H1 (cell line): ENCODE data around the gene NDRG2. TPM values are rescaled to one million over a fixed set of nuclear protein-coding genes. Genes with fewer than 3 reads are reported as not detected.
"Not testable (repeated sequence)": the region's sequence is repeated elsewhere in the genome, so short reads cannot be mapped to it uniquely, and the experiment has no call there.

Experiments used
- CTCF ChIA-PET: fragments of 300-600 bp; sonication (Branson Sonifier 250); formaldehyde crosslinking; loops from one replicate; lab custom pipeline; 2021; ENCODE audit not compliant: partially characterized antibody; lab: Charles Lee
- POLR2A ChIA-PET: fragments of 300-600 bp; sonication (Branson Sonifier 250); formaldehyde crosslinking; loops from one replicate; lab custom pipeline; 2021; ENCODE audit warnings: inconsistent platforms; ENCODE audit not compliant: partially characterized antibody; lab: Charles Lee
- DNase-seq, 2 experiments: peaks; one replicate each; pipeline versions ENCODE4 v3.0.0 to v3.0.0-alpha.2; 2010 to 2022; ENCODE audit warnings: low spot score in 2 of 2, low read depth in 1 of 2, mixed read lengths in 1 of 2
- FAIRE-seq: peaks from 2 replicates; lab custom pipeline; 2011; peaks lifted over from hg19 to GRCh38; lab: Jason Lieb, UNC
- H2AFZ ChIP-seq: 2 replicates; pipeline ENCODE4 v1.8.1; 2012; ENCODE audit warnings: low read length, inconsistent platforms
- H2AK5ac ChIP-seq: 2 replicates; pipeline ENCODE4 v1.6.1; 2013; ENCODE audit warnings: low read depth, low read length
- H2BK120ac ChIP-seq: replicated peaks from 2 replicates; pipeline ENCODE3; 2013; ENCODE audit warnings: low read depth, low read length, inconsistent platforms
- H2BK12ac ChIP-seq: 2 replicates; pipeline ENCODE4 v1.6.1; 2013; ENCODE audit warnings: low read depth, low read length
- H2BK15ac ChIP-seq: 2 replicates; pipeline ENCODE4 v1.6.1; 2013; ENCODE audit warnings: low read length
- H2BK20ac ChIP-seq: 2 replicates; pipeline ENCODE4 v1.6.1; 2013; ENCODE audit warnings: low read length
- H2BK5ac ChIP-seq: 2 replicates; pipeline ENCODE4 v1.6.1; 2013; ENCODE audit warnings: low read depth, low read length
- H3K14ac ChIP-seq: 2 replicates; pipeline ENCODE4 v1.6.1; 2013; ENCODE audit warnings: inconsistent platforms; ENCODE audit not compliant: insufficient read length
- H3K18ac ChIP-seq: 2 replicates; pipeline ENCODE4 v1.6.1; 2013; ENCODE audit warnings: low read length; ENCODE audit errors: extremely low read depth
- H3K23ac ChIP-seq: 2 replicates; pipeline ENCODE4 v1.6.1; 2013; ENCODE audit warnings: inconsistent platforms; ENCODE audit not compliant: insufficient read length
- H3K23me2 ChIP-seq: 2 replicates; pipeline ENCODE4 v1.6.1; 2013; ENCODE audit warnings: low read depth, low read length
- H3K27ac ChIP-seq: 2 replicates; pipeline ENCODE4 v1.6.1; 2011; ENCODE audit warnings: low read depth, low read length, inconsistent platforms
- H3K27me3 ChIP-seq, 4 experiments: replicated peaks in 1 of 4; 1 replicate in 1 of 4; 2 replicates in 3 of 4; pipeline versions ENCODE4 v1.6.1 to v1.8.1; 2011 to 2013; ENCODE audit warnings: low read length in 3 of 4, mild to moderate bottlenecking in 3 of 4, inconsistent platforms in 2 of 4, mixed read lengths in 2 of 4, moderate library complexity in 1 of 4; ENCODE audit not compliant: control insufficient read depth in 3 of 4, insufficient read depth in 3 of 4; ENCODE audit errors: extremely low read depth in 1 of 4
- H3K36me3 ChIP-seq, 4 experiments: 2 replicates each; pipeline versions ENCODE4 v1.6.1 to v1.8.1; 2011 to 2013; ENCODE audit warnings: mild to moderate bottlenecking in 4 of 4, low read length in 3 of 4, moderate library complexity in 2 of 4, control low read depth in 1 of 4, inconsistent platforms in 1 of 4; ENCODE audit not compliant: insufficient read depth in 4 of 4, control insufficient read depth in 2 of 4
- H3K4ac ChIP-seq: replicated peaks from 2 replicates; pipeline ENCODE3; 2013; ENCODE audit warnings: low read length, low read depth, mixed read lengths, inconsistent platforms; ENCODE audit not compliant: insufficient read length
- H3K4me1 ChIP-seq, 4 experiments: replicated peaks in 1 of 4; 1 replicate in 1 of 4; 2 replicates in 3 of 4; pipeline versions ENCODE4 v1.6.1 to v1.8.1; 2011 to 2013; ENCODE audit warnings: low read length in 3 of 4, inconsistent platforms in 2 of 4, mixed read lengths in 1 of 4; ENCODE audit not compliant: insufficient read depth in 4 of 4, control insufficient read depth in 3 of 4
- H3K4me2 ChIP-seq, 2 experiments: 2 replicates each; pipeline versions ENCODE4 v1.6.1 to v1.8.1; 2011 to 2013; ENCODE audit warnings: low read depth in 2 of 2, low read length in 2 of 2, control low read depth in 1 of 2, inconsistent platforms in 1 of 2, mild to moderate bottlenecking in 1 of 2; ENCODE audit not compliant: insufficient read depth in 1 of 2
- H3K4me3 ChIP-seq, 4 experiments: fragments of 200-600, 300-600 bp in 1 of 4; sonication (generic), shearing (Covaris generic), sonication (Bioruptor Twin) in 1 of 4; 2 replicates each; pipeline versions ENCODE4 v1.5.1 to v1.8.1; 2011 to 2016; ENCODE audit warnings: low read length in 4 of 4, low read depth in 3 of 4, control low read depth in 2 of 4, inconsistent platforms in 2 of 4, mild to moderate bottlenecking in 2 of 4, mixed read lengths in 1 of 4, moderate library complexity in 1 of 4; ENCODE audit not compliant: insufficient read depth in 2 of 4; ENCODE audit errors: extremely low read depth in 1 of 4
- H3K56ac ChIP-seq: replicated peaks from 2 replicates; pipeline ENCODE3; 2013; ENCODE audit warnings: low read depth, mild to moderate bottlenecking, mixed read lengths, low read length, inconsistent platforms; ENCODE audit not compliant: insufficient read length
- H3K79me1 ChIP-seq: 2 replicates; pipeline ENCODE4 v1.6.1; 2013; ENCODE audit warnings: low read depth, low read length, control low read depth
- H3K79me2 ChIP-seq, 2 experiments: 2 replicates each; pipeline versions ENCODE4 v1.6.1 to v1.8.1; 2012 to 2013; ENCODE audit warnings: low read length in 2 of 2, mild to moderate bottlenecking in 2 of 2, inconsistent platforms in 1 of 2; ENCODE audit not compliant: insufficient read depth in 2 of 2, control insufficient read depth in 1 of 2
- H3K9ac ChIP-seq, 4 experiments: replicated peaks in 1 of 4; 1 replicate in 1 of 4; 2 replicates in 3 of 4; pipeline versions ENCODE4 v1.6.1 to v1.8.1; 2011 to 2013; ENCODE audit warnings: low read depth in 3 of 4, low read length in 3 of 4, control low read depth in 2 of 4, mild to moderate bottlenecking in 2 of 4, moderate library complexity in 2 of 4, inconsistent platforms in 1 of 4; ENCODE audit errors: extremely low read depth in 1 of 4
- H3K9me3 ChIP-seq, 2 experiments: 2 replicates each; pipeline versions ENCODE4 v1.6.1 to v1.8.1; 2012 to 2013; ENCODE audit warnings: mild to moderate bottlenecking in 2 of 2, moderate library complexity in 2 of 2, control low read depth in 1 of 2, inconsistent platforms in 1 of 2, low read depth in 1 of 2, low read length in 1 of 2, mixed read lengths in 1 of 2; ENCODE audit not compliant: insufficient read depth in 2 of 2
- H4K20me1 ChIP-seq, 2 experiments: replicated peaks in 1 of 2; 2 replicates each; pipeline versions ENCODE3 to v1.8.1; 2011 to 2013; ENCODE audit warnings: inconsistent platforms in 2 of 2, low read length in 2 of 2, mild to moderate bottlenecking in 1 of 2; ENCODE audit not compliant: insufficient read depth in 2 of 2, control insufficient read depth in 1 of 2
- H4K5ac ChIP-seq: 2 replicates; pipeline ENCODE4 v1.6.1; 2013; ENCODE audit warnings: low read length, low read depth, mixed read lengths, inconsistent platforms; ENCODE audit not compliant: insufficient read length
- H4K8ac ChIP-seq: 2 replicates; pipeline ENCODE4 v1.8.0; 2013; ENCODE audit warnings: mild to moderate bottlenecking, moderate library complexity, low read length, inconsistent platforms; ENCODE audit not compliant: insufficient read depth; ENCODE audit errors: extremely low read depth
- H4K91ac ChIP-seq: replicated peaks from 2 replicates; pipeline ENCODE3; 2013; ENCODE audit warnings: low read length, mixed read lengths, inconsistent platforms; ENCODE audit not compliant: insufficient read length
- WGBS, 2 experiments: shearing (Covaris generic) in 1 of 2; methylation state at CpG; one replicate each; pipeline versions ENCODE4 v1.1.6 to v1.1.7; 2013 to 2015; ENCODE audit warnings: low lambda C conversion rate in 2 of 2, mixed read lengths in 2 of 2, inconsistent platforms in 1 of 2, low coverage in 1 of 2, missing lambda C conversion rate in 1 of 2; ENCODE audit not compliant: insufficient replicate concordance in 2 of 2, insufficient coverage in 1 of 2, insufficient read length in 1 of 2; ENCODE audit errors: extremely low coverage in 1 of 2, missing lambda C conversion rate in 1 of 2; 5-methylcytosine and 5-hydroxymethylcytosine counted together
- polyA plus RNA-seq, 7 experiments: library from polyadenylated mRNA; depleted of rRNA in 3 of 7; stranded (reverse) in 5 of 7; unstranded in 2 of 7; fragments of >200 nt in 5 of 7; fragments of 200-250 nt in 2 of 7; gene quantifications; 1 replicate in 5 of 7; 2 replicates in 1 of 7; 4 replicates in 1 of 7; pipeline versions ENCODE4 v1.2.1 to v1.2.3, GENCODE V29; 2011 to 2013; ENCODE audit warnings: missing spikeins in 2 of 7, mixed read lengths in 2 of 7
- total RNA-seq: library from RNA; stranded (reverse); fragmentation: NEBNext Ultra II Directional; extraction: Animal tissue kit (Norgen Biotek cat#: 25700); gene quantifications from 2 replicates; pipeline ENCODE4 v1.2.1, GENCODE V29; 2021

The NDRG2 gene
- total and polyA plus RNA-seq, 2 of the 8 experiments (the other 6 are each of a cell fraction or from before 2014, with no cell fraction given), result 29.9 to 48.6 TPM

DNA sequence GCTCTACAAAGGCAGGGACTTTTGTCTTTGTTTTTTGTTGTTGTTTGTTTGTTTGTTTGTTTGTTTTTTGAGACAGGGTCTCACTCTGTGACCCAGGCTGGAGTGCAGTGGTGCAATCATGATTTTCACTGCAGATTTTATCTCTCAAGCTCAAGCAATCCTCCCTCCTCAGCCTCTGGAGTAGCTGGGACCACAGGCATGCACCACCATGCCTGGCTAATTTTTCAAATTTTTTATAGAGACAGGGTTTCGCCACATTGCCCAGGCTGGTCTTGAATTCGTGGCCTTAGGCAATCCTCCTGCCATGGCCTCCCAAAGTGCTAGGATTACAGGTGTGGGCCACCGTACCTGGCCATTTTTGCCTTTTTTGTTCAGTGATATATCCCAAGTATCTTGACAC lies 16.1 kb upstream of the NDRG2 start:
- H2BK12ac ChIP-seq, H3K4ac ChIP-seq, H2AK5ac ChIP-seq, H3K79me1 ChIP-seq, H2BK120ac ChIP-seq, H3K4me2 ChIP-seq, H4K91ac ChIP-seq, H3K36me3 ChIP-seq, H3K9ac ChIP-seq, H4K8ac ChIP-seq, H3K27ac ChIP-seq, H3K4me3 ChIP-seq, H2AFZ ChIP-seq, H3K27me3 ChIP-seq, H2BK5ac ChIP-seq, H2BK15ac ChIP-seq, H3K79me2 ChIP-seq, FAIRE-seq, H3K23me2 ChIP-seq, H4K20me1 ChIP-seq, H4K5ac ChIP-seq, DNase-seq, H3K18ac ChIP-seq, H3K14ac ChIP-seq, H3K56ac ChIP-seq, H3K23ac ChIP-seq, H2BK20ac ChIP-seq, H3K9me3 ChIP-seq: not testable (repeated sequence)
- H3K4me1 ChIP-seq, result peaks cover 8 to 11% (median 10%) of the 10 kb centered on the region in 4 experiments; a peak in 6 of 7 replicates
- POLR2A ChIA-PET, result interaction anchor here (0.9 to 4.4 kb wide), 7 partner anchors 10 to 47 kb away, joined by 3 to 36 read pairs (median 3); partner anchors contain the start of genes ARHGEF40 and NDRG2
- CTCF ChIA-PET, result interaction anchor here (0.6 to 7.2 kb wide), 23 partner anchors 9 to 1902 kb away, joined by 3 to 371 read pairs (median 7); partner anchors contain the start of genes ARHGEF40, NDRG2, SLC39A2 and TPPP2
- 83% methylated on average over 3 of the region's 3 CpGs; no CpG with 5 or more reads in 1 of the 2 experiments for WGBS, 2 experiments
